Bone marrow (tissue), 2 donors: ENCODE results near the gene SLC17A2.

Experiments
- DNase-seq, 2 donors: peaks; one replicate each; lab custom pipeline; 2025; lab: John Stamatoyannopoulos, UW

SLC17A2 gene

GRCh38 chr6:25883536-25883935, 47.0 kb downstream of the SLC17A2 start:
- no peak for DNase-seq

- no peak for DNase-seq
These were observed 48.4 kb downstream of the SLC17A2 start for GRCh38 chr6:25882051-25882496.

GRCh38 chr6:25880601-25881000, 49.9 kb downstream of the SLC17A2 start:
- DNase-seq, result no peak

DNA sequence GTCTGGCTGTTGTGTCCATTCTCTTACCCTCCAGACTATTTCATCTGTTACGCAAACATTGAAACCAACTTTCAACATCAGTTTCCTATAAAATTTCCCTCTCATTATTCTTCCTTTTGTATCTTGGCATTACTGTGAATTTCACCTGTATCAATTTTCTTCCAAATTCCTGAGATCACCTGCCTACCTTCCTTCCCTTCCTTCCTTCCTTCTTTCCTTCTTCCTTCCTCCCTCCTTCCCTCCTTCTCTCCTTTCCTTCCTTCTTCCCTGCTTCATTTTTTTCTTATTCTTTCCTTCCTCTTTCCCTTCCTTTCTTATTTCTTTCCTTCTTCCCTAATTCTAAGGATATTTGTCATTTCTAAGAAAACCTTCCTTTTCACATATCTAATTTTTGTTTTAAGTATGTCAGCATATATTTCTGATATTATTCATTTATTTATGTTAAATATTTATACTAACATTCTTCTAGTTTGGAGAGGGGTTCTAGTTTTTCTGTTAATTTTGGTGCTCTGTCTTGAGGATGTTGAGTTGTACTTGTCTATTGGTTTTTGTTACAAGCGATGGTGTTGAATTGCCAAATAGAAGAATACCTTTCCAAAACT, 51.7 kb downstream of the SLC17A2 start:
- DNase-seq, result no peak

DNA sequence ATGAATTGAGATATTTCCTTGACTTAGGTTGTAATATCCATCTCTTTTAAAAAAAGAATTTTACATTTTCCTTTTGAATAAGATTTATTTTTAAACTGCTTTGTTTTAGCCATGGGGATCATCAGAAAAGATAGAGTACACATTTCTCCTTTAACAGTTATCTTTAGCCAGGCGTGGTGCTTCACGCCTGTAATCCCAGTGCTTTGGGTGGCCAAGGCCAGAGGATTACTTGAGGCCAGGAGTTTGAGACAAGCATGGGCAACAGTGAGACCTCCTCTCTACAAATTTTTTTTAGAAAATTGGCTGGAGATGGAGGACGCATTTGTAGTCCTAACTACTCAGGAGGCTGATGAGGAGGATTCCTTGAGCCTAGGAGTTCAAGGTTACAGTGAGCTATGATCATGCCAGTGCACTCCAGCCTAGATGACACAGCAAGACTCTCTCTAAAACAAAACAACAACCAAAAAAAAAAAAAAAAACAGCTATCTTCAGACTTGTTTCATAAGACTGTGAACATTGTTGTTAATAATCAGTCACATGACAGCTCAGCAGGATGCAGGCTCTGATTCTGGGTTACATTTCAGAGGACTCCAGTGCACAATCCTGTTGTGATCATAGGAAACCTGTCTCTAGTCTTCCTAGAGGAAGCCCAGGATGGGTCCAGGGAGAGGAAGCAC, 54.4 kb downstream of the SLC17A2 start:
- no peak for DNase-seq

- DNase-seq, result no peak
These were observed 55.0 kb downstream of the SLC17A2 start for GRCh38 chr6:25875563-25875905.

- DNase-seq, result no peak
These were observed 55.5 kb downstream of the SLC17A2 start for GRCh38 chr6:25874822-25875562.

DNA sequence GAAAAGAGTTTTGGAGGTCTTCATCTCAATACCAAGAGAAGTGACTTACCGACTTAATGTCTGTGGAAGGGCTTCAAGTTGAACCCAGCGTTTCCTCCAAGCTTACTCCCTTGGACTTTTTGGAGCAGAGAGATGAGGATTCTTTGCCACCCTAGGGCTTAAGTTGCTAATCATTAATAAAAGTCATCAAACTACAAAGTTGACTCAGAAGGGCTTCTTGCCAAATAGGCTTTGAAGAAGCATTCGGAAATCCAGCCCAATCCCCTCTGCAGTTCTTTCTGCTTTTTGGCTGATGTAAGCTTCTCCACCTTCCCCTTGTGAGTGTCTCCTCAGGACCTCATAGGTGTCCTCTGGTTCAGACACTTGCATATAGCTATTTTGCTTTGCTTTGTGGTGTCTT, 56.4 kb downstream of the SLC17A2 start, which contains the start of gene SLC17A3:
TSS of gene SLC17A3 (minus strand) at position 126 of the 400 bp plus-strand sequence. CDS start 5,856 bp downstream, outside the sequence.
- no peak for DNase-seq

- DNase-seq, result no peak
These were observed 57.7 kb downstream of the SLC17A2 start for GRCh38 chr6:25872814-25873213.

- DNase-seq, result no peak
These were observed 60.7 kb downstream of the SLC17A2 start for GRCh38 chr6:25869840-25870239.

DNA sequence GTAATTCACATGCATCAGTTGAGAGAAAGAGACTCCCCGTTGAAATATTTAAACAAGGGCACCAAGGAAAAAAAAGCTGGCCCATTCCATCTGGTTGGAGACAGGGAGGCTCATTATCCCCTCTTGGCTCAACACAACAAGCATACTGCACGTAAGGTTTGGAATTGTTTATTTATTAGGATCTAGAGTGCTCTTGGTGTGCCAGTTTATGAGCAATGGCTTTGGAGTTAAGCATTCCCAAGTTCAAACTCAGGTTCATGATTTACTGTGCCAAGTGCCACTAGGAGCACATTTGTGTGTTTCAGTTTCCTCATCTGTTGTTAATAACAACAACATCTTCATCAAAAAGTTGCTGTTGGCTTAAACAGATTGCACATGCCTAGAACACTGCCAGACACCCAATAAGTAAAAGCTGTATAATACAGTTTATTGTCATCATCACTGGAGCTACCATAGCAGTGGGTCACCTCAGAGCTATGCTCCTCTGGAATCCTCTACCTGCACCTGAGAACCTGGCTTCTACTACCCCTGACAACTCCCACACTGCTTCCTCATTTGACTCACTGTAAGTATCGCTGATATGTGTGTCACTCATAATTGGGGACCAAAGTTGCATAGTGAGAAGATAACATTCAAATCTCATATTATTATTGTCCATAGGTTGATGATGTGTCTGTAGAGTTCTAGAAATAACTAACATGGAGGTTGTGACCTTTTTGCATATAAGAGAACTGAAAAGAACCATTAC, 61.9 kb downstream of the SLC17A2 start:
- DNase-seq, result no peak

DNA sequence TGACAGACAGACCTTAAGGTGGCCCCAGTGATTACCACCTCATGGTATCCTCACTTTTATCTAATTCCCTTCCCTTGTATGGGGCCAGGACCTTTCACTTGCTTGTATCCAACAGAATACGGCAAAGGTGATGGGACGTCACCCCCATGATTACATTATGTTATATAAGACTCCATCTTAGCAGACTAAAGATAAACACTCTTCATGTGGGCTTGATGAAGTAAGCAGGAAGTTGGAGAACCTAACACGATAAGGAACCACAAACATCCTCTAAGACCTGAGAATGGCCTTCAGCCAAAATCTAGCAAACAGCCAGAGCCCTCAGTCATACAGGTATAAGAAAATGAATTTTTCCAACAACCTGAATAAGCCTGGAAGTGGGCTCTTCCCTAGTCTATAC, 64.5 kb downstream of the SLC17A2 start:
- no peak for DNase-seq

- DNase-seq, result no peak
These were observed 67.1 kb downstream of the SLC17A2 start for GRCh38 chr6:25863360-25863759.
